Stimulated activated CD8-positive, alpha-beta memory T cell treated with anti-CD3 and anti-CD28 coated beads, Interleukin-2, amount 100 ng/mL, for 48 hours (primary cell): ENCODE results near the gene LMBR1.
"Not testable (repeated sequence)": the region's sequence is repeated elsewhere in the genome, so short reads cannot be mapped to it uniquely, and the experiment has no call there.

Source experiments
- DNase-seq, 2 donors: peaks; one replicate each; pipeline ENCODE4 v3.0.0-alpha.2; 2020; ENCODE audit warnings: low read depth in 2 of 2

The LMBR1 gene

GRCh38 chr7:156848979-156849378 is 44.0 kb downstream of the LMBR1 start:
- DNase-seq = no peak

- no peak for DNase-seq
These were observed 47.4 kb downstream of the LMBR1 start for GRCh38 chr7:156845379-156846101.

GRCh38 chr7:156843582-156843981 is 49.4 kb downstream of the LMBR1 start:
- not testable (repeated sequence) for DNase-seq

- no peak for DNase-seq
These were observed 49.8 kb downstream of the LMBR1 start for GRCh38 chr7:156843157-156843556.

- DNase-seq = no peak
These were observed 50.2 kb downstream of the LMBR1 start for GRCh38 chr7:156842740-156843140.

GRCh38 chr7:156842317-156842716 is 50.7 kb downstream of the LMBR1 start:
- DNase-seq = no peak

- DNase-seq = no peak
These were observed 51.5 kb downstream of the LMBR1 start for GRCh38 chr7:156841497-156841896.

GRCh38 chr7:156840134-156840533 is 52.8 kb downstream of the LMBR1 start:
- DNase-seq = no peak

GRCh38 chr7:156836443-156836842 is 56.5 kb downstream of the LMBR1 start:
- DNase-seq = no peak

GRCh38 chr7:156834462-156834861 is 58.5 kb downstream of the LMBR1 start:
- DNase-seq = no peak

- no peak for DNase-seq
These were observed 59.7 kb downstream of the LMBR1 start for GRCh38 chr7:156833312-156833711.

- DNase-seq = no peak
These were observed 60.6 kb downstream of the LMBR1 start for GRCh38 chr7:156832195-156832877.

- DNase-seq = no peak
These were observed 63.2 kb downstream of the LMBR1 start for GRCh38 chr7:156829669-156830336.

- DNase-seq = no peak
These were observed 65.3 kb downstream of the LMBR1 start for GRCh38 chr7:156827587-156828203.

- no peak for DNase-seq
These were observed 69.5 kb downstream of the LMBR1 start for GRCh38 chr7:156823435-156823834.

- DNase-seq = no peak
These were observed 72.4 kb downstream of the LMBR1 start for GRCh38 chr7:156820445-156821063.

- DNase-seq = no peak
These were observed 73.2 kb downstream of the LMBR1 start for GRCh38 chr7:156819733-156820295.

GRCh38 chr7:156818133-156818532 is 74.8 kb downstream of the LMBR1 start:
- no peak for DNase-seq

- DNase-seq = no peak
These were observed 75.9 kb downstream of the LMBR1 start for GRCh38 chr7:156816943-156817572.

GRCh38 chr7:156811706-156812105 is 81.3 kb downstream of the LMBR1 start:
- DNase-seq = no peak

GRCh38 chr7:156803656-156804055 is 89.3 kb downstream of the LMBR1 start:
- not testable (repeated sequence) for DNase-seq
